Left ventricle myocardium inferior (tissue), 1 donor: ENCODE results near the gene PTPN9. TPM values are rescaled to one million over a fixed set of nuclear protein-coding genes. Genes with fewer than 3 reads are reported as not detected.

ENCODE experiments used
- DNase-seq: peaks from one replicate; pipeline ENCODE4 v3.0.0-alpha.2; 2020
- H3K27ac ChIP-seq: fragments of 200-600 bp; replicated peaks from 2 replicates; pipeline ENCODE4 v1.8.0; 2021
- H3K27me3 ChIP-seq: fragments of 200-600 bp; 2 replicates; pipeline ENCODE4 v1.8.0; 2021; ENCODE audit warnings: low read depth
- H3K36me3 ChIP-seq: fragments of 200-600 bp; 2 replicates; pipeline ENCODE4 v1.8.0; 2021
- H3K4me1 ChIP-seq: fragments of 200-600 bp; 2 replicates; pipeline ENCODE4 v1.8.0; 2021
- H3K4me3 ChIP-seq: fragments of 200-600 bp; 2 replicates; pipeline ENCODE4 v1.8.0; 2021; ENCODE audit warnings: mild to moderate bottlenecking, moderate library complexity
- H3K9me3 ChIP-seq: fragments of 200-600 bp; replicated peaks from 2 replicates; pipeline ENCODE4 v1.8.0; 2021
- CTCF ChIP-seq: fragments of 200-600 bp; IDR thresholded peaks from 2 replicates; pipeline ENCODE4 v1.8.0; 2021; ENCODE audit warnings: antibody characterized with exemption, mild to moderate bottlenecking, borderline replicate concordance
- intact Hi-C: fragments of 100-400 bp; cut with micrococcal nuclease; formaldehyde crosslinking; loops from one replicate; pipeline ENCODE4 v1.11.0; 2022
- total RNA-seq: library from RNA; stranded (reverse); fragmentation: NEBNext Ultra II Directional; extraction: Animal tissue kit (Norgen Biotek cat#: 25700); gene quantifications from one replicate; pipeline ENCODE4 v1.2.1, GENCODE V29; 2021
- donor health status: DM: no; HTN: yes; CAD: no; lungs with severe emphysema.

Gene PTPN9
- total RNA-seq, 1 donor from 2014 or later, result 7.1 TPM

GRCh38 chr15:75459581-75459980 lies 119.5 kb downstream of the PTPN9 start:
- no peak for TF ChIP-seq CTCF
- Histone ChIP-seq H3K4me1 (peaks cover 24% of the 10 kb centered on the region), H3K27ac (no peak overlapping the region), H3K36me3 (no peaks in the 10 kb centered on the region), H3K4me3 (no peak overlapping the region), H3K9me3 (no peaks in the 10 kb centered on the region), H3K27me3 (no peaks in the 10 kb centered on the region)
- intact Hi-C loops, result no loop called here
- DNase-seq, result no peak

GRCh38 chr15:75456710-75457109 lies 122.4 kb downstream of the PTPN9 start:
- intact Hi-C loops, result no loop called here
- no peak overlapping the region for H3K27ac ChIP-seq

GRCh38 chr15:75455982-75456531 lies 123.1 kb downstream of the PTPN9 start:
- no peaks in the 10 kb centered on the region for H3K27me3 ChIP-seq
- H3K9me3 ChIP-seq, result no peaks in the 10 kb centered on the region
- H3K36me3 ChIP-seq, result no peaks in the 10 kb centered on the region
- H3K4me3 ChIP-seq, result peak overlapping the region; percentile 93
- no peak for DNase-seq
- H3K27ac ChIP-seq, result peak overlapping the region; percentile 97
- intact Hi-C loops, result no loop called here
- H3K4me1 ChIP-seq, result peaks cover 39% of the 10 kb centered on the region
- no peak for TF ChIP-seq CTCF

More at GRCh38 chr15:75456710-75457109, 122.4 kb downstream of the PTPN9 start:
- Histone ChIP-seq H3K4me3 (peak overlapping the region; percentile 93), H3K4me1 (peaks cover 40% of the 10 kb centered on the region), H3K9me3 (no peaks in the 10 kb centered on the region), H3K36me3 (no peaks in the 10 kb centered on the region), H3K27me3 (no peaks in the 10 kb centered on the region)
- no peak for TF ChIP-seq CTCF
- DNase-seq, result no peak

GRCh38 chr15:75455424-75455981 lies 123.6 kb downstream of the PTPN9 start:
- H3K4me1 ChIP-seq, result peaks cover 40% of the 10 kb centered on the region
- no peak for TF ChIP-seq CTCF
- H3K4me3 ChIP-seq, result peak overlapping the region; percentile 93
- H3K27ac ChIP-seq, result peak overlapping the region; percentile 97
- intact Hi-C loops, result no loop called here
- H3K27me3 ChIP-seq, result no peaks in the 10 kb centered on the region
- no peaks in the 10 kb centered on the region for H3K36me3 ChIP-seq
- DNase-seq, result peak; percentile 87
- no peaks in the 10 kb centered on the region for H3K9me3 ChIP-seq

- DNase-seq, result no peak
- Histone ChIP-seq H3K4me3 (peak overlapping the region; percentile 93), H3K27ac (peak overlapping the region; percentile 97), H3K36me3 (no peaks in the 10 kb centered on the region), H3K27me3 (no peaks in the 10 kb centered on the region), H3K4me1 (peaks cover 48% of the 10 kb centered on the region), H3K9me3 (no peaks in the 10 kb centered on the region)
- intact Hi-C loops, result loop anchor here (5.0 kb wide), 1 partner anchor 87 kb away; the partner anchor contains the start of gene MAN2C1
- TF ChIP-seq CTCF, result peak; percentile 15
These were observed 124.4 kb downstream of the PTPN9 start for GRCh38 chr15:75454471-75455378.
